ENCODE data around the gene RBM15B. TPM values are rescaled to one million over a fixed set of nuclear protein-coding genes. Genes with fewer than 3 reads are reported as not detected.

RBM15B gene
- total RNA-seq, 1 experiment from 2014 or later: 55.6 TPM

GRCh38 chr3:51391566-51392354 lies 675 bp downstream of the RBM15B start (continued):
- TF ChIP-seq ZNF532 (CRISPR knock-in tag; IDR thresholded peaks at IDR 0.05; ENCODE audit: borderline replicate concordance) (no peak), ESRRA (CRISPR knock-in tag; IDR thresholded peaks at IDR 0.05; ENCODE audit: borderline replicate concordance) (0 out of 2 replicates have a peak, but pooled peaks have one; percentile 0), ZNF416 (CRISPR knock-in tag; IDR thresholded peaks at IDR 0.05) (no peak), ZBTB43 (CRISPR knock-in tag; IDR thresholded peaks at IDR 0.05) (no peak), FOXJ3 (CRISPR knock-in tag; IDR thresholded peaks at IDR 0.05; ENCODE audit: borderline replicate concordance) (no peak), E2F1 (CRISPR knock-in tag; IDR thresholded peaks at IDR 0.05) (no peak), JUN (CRISPR knock-in tag; IDR thresholded peaks at IDR 0.05) (peak; percentile 80; the same call in 1 of the 2 replicates), SMAD4 (CRISPR knock-in tag; IDR thresholded peaks at IDR 0.05) (0 out of 2 replicates have a peak, but pooled peaks have one; percentile 49), ERG (CRISPR knock-in tag; IDR thresholded peaks at IDR 0.05) (no peak), MLX (CRISPR knock-in tag; IDR thresholded peaks at IDR 0.05) (no peak), ETV6 (CRISPR knock-in tag; IDR thresholded peaks at IDR 0.05) (no peak), ZNF396 (CRISPR knock-in tag; IDR thresholded peaks at IDR 0.05; ENCODE audit: borderline replicate concordance) (no peak), NR2C2 (CRISPR knock-in tag; IDR thresholded peaks at IDR 0.05) (no peak), SP1 (CRISPR knock-in tag; conservative IDR thresholded peaks at IDR 0.05) (no peak), ZNF317 (CRISPR knock-in tag; IDR thresholded peaks at IDR 0.05; ENCODE audit: borderline replicate concordance, low read depth) (no peak), GTF2I (CRISPR knock-in tag; conservative IDR thresholded peaks at IDR 0.05) (no peak), ATF2 (CRISPR knock-in tag; IDR thresholded peaks at IDR 0.05; ENCODE audit: borderline replicate concordance, low read depth) (no peak)

Data from WTC11 (cell line).